Endothelial cell (in vitro differentiated cells): ENCODE results near the gene GTSE1. TPM values are rescaled to one million over a fixed set of nuclear protein-coding genes. Genes with fewer than 3 reads are reported as not detected.

Source experiments
- DNase-seq: peaks from one replicate; pipeline ENCODE4 v3.0.0; 2021; ENCODE audit warnings: low spot score
- H3K27ac Mint-ChIP-seq: one replicate; pipeline ENCODE4 v1.8.0; 2021; ENCODE audit warnings: mixed read lengths, inconsistent platforms; ENCODE audit not compliant: unreplicated experiment
- H3K27me3 Mint-ChIP-seq: one replicate; pipeline ENCODE4 v1.8.0; 2021; ENCODE audit warnings: mild to moderate bottlenecking, moderate library complexity, mixed read lengths, inconsistent platforms; ENCODE audit not compliant: unreplicated experiment
- H3K36me3 Mint-ChIP-seq: one replicate; pipeline ENCODE4 v1.8.0; 2021; ENCODE audit warnings: mild to moderate bottlenecking, low read depth, mixed read lengths, inconsistent platforms; ENCODE audit not compliant: unreplicated experiment
- H3K4me1 Mint-ChIP-seq: one replicate; pipeline ENCODE4 v1.8.0; 2021; ENCODE audit warnings: mild to moderate bottlenecking, mixed read lengths, inconsistent platforms; ENCODE audit not compliant: unreplicated experiment
- H3K4me3 Mint-ChIP-seq: one replicate; pipeline ENCODE4 v1.8.0; 2021; ENCODE audit warnings: mild to moderate bottlenecking, mixed read lengths, inconsistent platforms; ENCODE audit not compliant: unreplicated experiment
- H3K9me3 Mint-ChIP-seq: one replicate; pipeline ENCODE4 v1.8.0; 2021; ENCODE audit warnings: mixed read lengths, inconsistent platforms; ENCODE audit not compliant: unreplicated experiment
- total RNA-seq: library from RNA; stranded (reverse); fragmentation: NEBNext Ultra II Directional; extraction: Animal tissue kit (Norgen Biotek cat#: 25700); gene quantifications from one replicate; pipeline ENCODE4 v1.2.1, GENCODE V29; 2021; ENCODE audit not compliant: unreplicated experiment
- TF ChIP-seq, protein P1 (sequence below): fragments of 200-600 bp; sonication (generic); IDR thresholded peaks from one replicate; pipeline ENCODE4 v1.5.0; 2021; ENCODE audit warnings: antibody characterized with exemption; ENCODE audit not compliant: unreplicated experiment

Gene GTSE1
- total RNA-seq, 1 donor from 2014 or later = 8.2 TPM

DNA sequence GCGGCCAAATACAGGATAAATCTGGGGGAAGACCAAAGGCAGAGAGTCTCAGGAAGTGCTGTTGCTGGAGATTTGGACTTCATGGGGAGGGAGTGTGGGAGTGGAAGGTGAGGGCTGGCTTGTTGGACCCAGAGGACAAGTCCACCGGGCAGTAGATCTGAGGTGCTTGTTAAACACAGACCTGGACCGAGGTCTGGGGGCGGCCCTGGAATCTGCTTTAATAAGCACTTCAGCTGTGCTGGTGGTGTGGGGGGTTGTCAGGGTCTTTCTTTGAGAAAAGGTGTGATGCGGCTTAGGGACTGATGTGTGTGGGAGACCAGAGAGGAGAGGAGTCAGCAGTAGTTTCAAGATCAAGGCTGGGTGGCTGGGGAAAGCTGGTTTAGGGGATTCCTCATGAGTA lies 43.3 kb downstream of the GTSE1 start:
- H3K4me1 Mint-ChIP-seq = peaks cover 12% of the 10 kb centered on the region
- H3K36me3 Mint-ChIP-seq = peaks cover 38% of the 10 kb centered on the region
- no peaks in the 10 kb centered on the region for H3K9me3 Mint-ChIP-seq
- no peak overlapping the region for H3K4me3 Mint-ChIP-seq
- peaks cover 1% of the 10 kb centered on the region for H3K27me3 Mint-ChIP-seq
- H3K27ac Mint-ChIP-seq = no peak overlapping the region
- DNase-seq = no peak
- TF ChIP-seq, protein P1, sequence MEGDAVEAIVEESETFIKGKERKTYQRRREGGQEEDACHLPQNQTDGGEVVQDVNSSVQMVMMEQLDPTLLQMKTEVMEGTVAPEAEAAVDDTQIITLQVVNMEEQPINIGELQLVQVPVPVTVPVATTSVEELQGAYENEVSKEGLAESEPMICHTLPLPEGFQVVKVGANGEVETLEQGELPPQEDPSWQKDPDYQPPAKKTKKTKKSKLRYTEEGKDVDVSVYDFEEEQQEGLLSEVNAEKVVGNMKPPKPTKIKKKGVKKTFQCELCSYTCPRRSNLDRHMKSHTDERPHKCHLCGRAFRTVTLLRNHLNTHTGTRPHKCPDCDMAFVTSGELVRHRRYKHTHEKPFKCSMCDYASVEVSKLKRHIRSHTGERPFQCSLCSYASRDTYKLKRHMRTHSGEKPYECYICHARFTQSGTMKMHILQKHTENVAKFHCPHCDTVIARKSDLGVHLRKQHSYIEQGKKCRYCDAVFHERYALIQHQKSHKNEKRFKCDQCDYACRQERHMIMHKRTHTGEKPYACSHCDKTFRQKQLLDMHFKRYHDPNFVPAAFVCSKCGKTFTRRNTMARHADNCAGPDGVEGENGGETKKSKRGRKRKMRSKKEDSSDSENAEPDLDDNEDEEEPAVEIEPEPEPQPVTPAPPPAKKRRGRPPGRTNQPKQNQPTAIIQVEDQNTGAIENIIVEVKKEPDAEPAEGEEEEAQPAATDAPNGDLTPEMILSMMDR = no peak

DNA sequence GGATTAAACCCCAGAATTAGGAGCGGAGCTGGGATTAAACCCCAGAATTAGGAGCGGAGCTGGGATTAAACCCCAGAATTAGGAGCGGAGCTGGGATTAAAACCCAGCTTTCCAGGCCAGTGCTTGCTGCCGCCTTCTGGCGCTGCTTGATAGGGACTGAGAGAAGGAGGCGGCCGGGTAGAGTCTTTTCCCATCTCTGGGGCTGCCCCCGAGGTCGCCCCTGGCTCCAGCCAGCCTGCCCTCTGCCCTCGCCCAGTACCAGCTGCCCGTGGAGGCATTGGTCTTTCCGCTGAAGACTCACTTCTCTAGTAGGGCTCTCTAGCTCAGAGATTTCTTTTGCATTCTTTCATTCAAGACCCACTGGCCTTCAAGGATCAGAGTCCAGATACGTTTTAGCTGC lies 44.0 kb downstream of the GTSE1 start:
- no peak for DNase-seq
- Mint-ChIP-seq H3K4me3 (no peak overlapping the region), H3K9me3 (no peaks in the 10 kb centered on the region), H3K27me3 (peaks cover 1% of the 10 kb centered on the region), H3K27ac (no peak overlapping the region), H3K4me1 (peaks cover 9% of the 10 kb centered on the region), H3K36me3 (peaks cover 38% of the 10 kb centered on the region)
- TF ChIP-seq, protein P1 = no peak

DNA sequence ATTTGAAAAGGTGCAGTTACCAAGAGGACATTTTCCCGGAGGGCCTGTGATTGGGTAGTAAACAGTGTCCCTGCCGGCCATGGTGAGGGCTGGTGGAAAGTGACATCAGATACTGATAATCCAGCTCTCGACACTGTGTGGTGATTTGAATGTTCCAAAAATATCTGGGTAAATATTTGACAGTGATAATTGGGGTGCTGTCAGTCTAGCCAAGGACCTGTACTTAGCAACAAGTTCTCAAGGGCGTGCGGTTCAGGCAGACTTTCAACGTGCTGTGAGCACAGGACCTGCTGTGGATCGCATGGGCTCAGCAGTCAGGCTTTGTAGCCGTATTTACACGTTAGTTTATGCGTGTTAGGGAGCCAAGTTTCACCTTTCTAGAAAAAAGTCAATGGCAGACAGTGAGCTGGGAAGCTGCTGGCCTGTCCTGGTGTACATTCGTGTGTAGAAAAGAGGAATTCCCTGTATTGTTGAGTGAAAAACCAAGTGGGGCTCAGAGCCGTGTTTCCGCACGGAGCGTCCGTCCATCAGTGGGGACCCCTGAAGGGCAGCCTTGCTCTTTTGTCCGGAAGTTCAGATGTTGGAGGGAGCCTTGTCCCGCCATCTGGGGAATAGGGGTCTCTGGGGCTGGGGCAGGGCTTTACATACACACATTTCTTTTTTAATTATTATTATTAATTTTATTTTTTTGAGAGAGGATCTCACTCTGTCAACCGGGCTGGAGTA lies 50.2 kb downstream of the GTSE1 start:
- peaks cover 5% of the 10 kb centered on the region for H3K27me3 Mint-ChIP-seq
- no peak overlapping the region for H3K4me3 Mint-ChIP-seq
- H3K36me3 Mint-ChIP-seq = peaks cover 39% of the 10 kb centered on the region
- H3K9me3 Mint-ChIP-seq = no peaks in the 10 kb centered on the region
- TF ChIP-seq, protein P1 = no peak
- no peak overlapping the region for H3K27ac Mint-ChIP-seq
- no peak for DNase-seq
- H3K4me1 Mint-ChIP-seq = no peaks in the 10 kb centered on the region

DNA sequence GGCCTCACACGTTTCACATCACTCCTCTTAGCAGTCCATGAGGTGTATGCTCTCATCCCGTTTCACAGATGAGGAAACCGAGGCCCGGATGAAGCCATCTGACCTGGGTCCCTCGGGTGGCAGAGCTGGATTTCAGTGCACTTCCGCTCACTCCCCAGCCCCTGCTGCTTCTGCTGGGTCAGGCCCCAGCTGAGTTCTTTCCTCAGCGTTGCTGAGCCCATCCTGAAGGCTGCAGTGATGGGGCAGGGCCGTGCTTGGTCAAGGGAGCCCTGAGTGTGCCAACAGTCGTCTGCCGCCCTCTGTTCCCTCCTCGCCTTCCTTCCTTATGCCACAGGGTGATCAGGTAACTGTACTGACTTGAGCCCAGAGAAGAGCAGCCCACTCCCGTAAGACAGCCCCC lies 51.0 kb downstream of the GTSE1 start:
- no peak overlapping the region for H3K4me3 Mint-ChIP-seq
- no peak overlapping the region for H3K27ac Mint-ChIP-seq
- TF ChIP-seq, protein P1 = no peak
- peaks cover 8% of the 10 kb centered on the region for H3K27me3 Mint-ChIP-seq
- H3K36me3 Mint-ChIP-seq = peaks cover 41% of the 10 kb centered on the region
- H3K9me3 Mint-ChIP-seq = no peaks in the 10 kb centered on the region
- H3K4me1 Mint-ChIP-seq = no peaks in the 10 kb centered on the region
- DNase-seq = no peak

DNA sequence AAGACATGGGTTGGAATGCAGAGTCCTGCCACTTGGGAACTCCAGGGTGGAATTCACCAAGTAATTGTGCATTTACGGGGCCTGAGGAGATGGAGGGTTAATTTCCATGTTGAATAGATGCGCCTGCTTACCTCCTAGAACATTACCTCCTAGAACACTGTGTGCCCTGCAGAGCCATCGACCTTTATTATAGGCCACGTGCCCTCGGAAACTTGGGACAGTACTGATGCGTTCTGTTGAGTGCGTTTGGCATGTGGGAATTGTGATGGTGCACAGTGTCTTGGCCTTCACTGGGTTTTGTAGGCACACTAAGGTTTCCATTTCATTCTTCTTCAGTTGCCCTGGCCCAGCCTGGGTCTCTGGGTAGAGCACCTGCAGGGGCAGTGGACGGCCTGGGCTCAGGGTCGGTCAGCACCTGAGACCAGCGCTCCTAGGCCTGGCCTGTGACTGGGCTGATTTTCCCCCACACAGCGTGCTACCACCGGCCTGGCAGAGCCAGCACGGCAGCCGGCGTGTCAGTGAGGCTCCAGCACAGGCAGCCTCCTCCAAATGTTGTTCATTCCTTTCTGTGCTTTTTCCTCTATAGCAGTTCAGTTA lies 51.5 kb downstream of the GTSE1 start:
- peaks cover 8% of the 10 kb centered on the region for H3K27me3 Mint-ChIP-seq
- peaks cover 43% of the 10 kb centered on the region for H3K36me3 Mint-ChIP-seq
- no peaks in the 10 kb centered on the region for H3K4me1 Mint-ChIP-seq
- H3K27ac Mint-ChIP-seq = no peak overlapping the region
- TF ChIP-seq, protein P1 = no peak
- H3K4me3 Mint-ChIP-seq = no peak overlapping the region
- H3K9me3 Mint-ChIP-seq = no peaks in the 10 kb centered on the region
- no peak for DNase-seq
